ENCODE results near the gene BIRC2. TPM values are rescaled to one million over a fixed set of nuclear protein-coding genes. Genes with fewer than 3 reads are reported as not detected.
"Not testable (repeated sequence)": the region's sequence is repeated elsewhere in the genome, so short reads cannot be mapped to it uniquely, and the experiment has no call there.

Gene BIRC2
- total RNA-seq, 2 experiments from 2014 or later, result 26.6 to 26.9 TPM

DNA sequence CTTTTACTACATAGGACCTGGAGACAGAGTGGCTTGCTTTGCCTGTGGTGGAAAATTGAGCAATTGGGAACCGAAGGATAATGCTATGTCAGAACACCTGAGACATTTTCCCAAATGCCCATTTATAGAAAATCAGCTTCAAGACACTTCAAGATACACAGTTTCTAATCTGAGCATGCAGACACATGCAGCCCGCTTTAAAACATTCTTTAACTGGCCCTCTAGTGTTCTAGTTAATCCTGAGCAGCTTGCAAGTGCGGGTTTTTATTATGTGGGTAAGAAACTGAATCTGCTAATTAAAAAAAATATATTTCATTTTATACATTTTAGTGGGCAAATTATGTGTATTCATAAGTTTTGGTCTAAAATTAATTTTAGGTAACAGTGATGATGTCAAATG is 21.9 kb upstream of the BIRC2 start:
- H3K9me3 Mint-ChIP-seq, result no peaks in the 10 kb centered on the region
- CTCF ChIA-PET, result interaction anchor here (1.0 to 1.7 kb wide), 3 partner anchors 17 to 32 kb away, joined by 3 to 7 read pairs (median 4); no protein-coding TSS in a partner anchor
- H3K4me3 Mint-ChIP-seq, result no peak overlapping the region
- H3K36me3 Mint-ChIP-seq (ENCODE audit: low read depth), result peaks cover 64% of the 10 kb centered on the region
- H3K27ac Mint-ChIP-seq, result no peak overlapping the region
- peaks cover 48% of the 10 kb centered on the region for H3K4me1 Mint-ChIP-seq (ENCODE audit: low read depth)
- intact Hi-C loops (cut with micrococcal nuclease), result no loop called here
- no peak for DNase-seq
- no peaks in the 10 kb centered on the region for H3K27me3 Mint-ChIP-seq (ENCODE audit: low read depth)

DNA sequence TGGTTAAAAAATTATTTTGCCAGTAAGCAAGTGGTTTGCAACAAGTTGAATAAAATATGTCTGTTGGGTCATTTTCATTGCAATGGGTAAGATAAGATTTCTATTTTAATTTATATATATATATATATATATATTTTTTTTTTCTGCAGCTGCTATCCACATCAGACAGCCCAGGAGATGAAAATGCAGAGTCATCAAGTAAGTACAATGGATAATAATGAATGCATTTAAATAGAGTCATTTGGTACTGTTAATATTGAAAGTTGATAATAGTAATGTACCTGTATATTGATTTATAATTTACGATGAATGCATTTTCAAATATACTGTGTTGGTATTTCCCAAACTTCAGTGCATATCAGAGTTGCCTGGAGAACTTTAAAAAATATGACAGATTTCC is 18.3 kb upstream of the BIRC2 start:
- intact Hi-C loops (cut with micrococcal nuclease), result no loop called here
- H3K9me3 Mint-ChIP-seq, result no peaks in the 10 kb centered on the region
- no peak overlapping the region for H3K27ac Mint-ChIP-seq
- H3K27me3 Mint-ChIP-seq (ENCODE audit: low read depth), result no peaks in the 10 kb centered on the region
- H3K4me1 Mint-ChIP-seq (ENCODE audit: low read depth), result peaks cover 32% of the 10 kb centered on the region
- CTCF ChIA-PET, result interaction anchor here (1.3 kb wide), 1 partner anchor 16 kb away, joined by 4 read pairs; no protein-coding TSS in a partner anchor
- H3K36me3 Mint-ChIP-seq (ENCODE audit: low read depth), result peaks cover 63% of the 10 kb centered on the region
- no peak overlapping the region for H3K4me3 Mint-ChIP-seq
- DNase-seq, result no peak

DNA sequence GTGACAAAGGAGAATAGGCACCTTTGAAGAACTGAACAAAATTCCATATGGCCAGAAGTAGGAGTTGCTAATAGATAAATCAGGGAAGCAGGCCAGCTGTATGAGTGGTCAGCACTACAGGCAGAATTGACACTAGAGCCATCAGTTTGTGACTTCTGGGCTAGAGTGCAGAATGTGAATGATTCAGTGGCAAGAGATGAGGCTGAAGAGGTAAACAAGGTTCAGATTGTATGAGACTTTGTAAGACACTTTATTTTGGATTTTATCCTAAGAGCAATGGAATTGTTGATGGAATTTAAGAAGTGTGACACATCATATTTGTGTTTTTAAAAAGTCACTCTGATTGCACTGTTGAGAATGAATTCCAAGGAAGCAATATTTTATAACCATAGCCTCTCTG is 16.8 kb upstream of the BIRC2 start:
- peaks cover 22% of the 10 kb centered on the region for H3K4me1 Mint-ChIP-seq (ENCODE audit: low read depth)
- H3K27me3 Mint-ChIP-seq (ENCODE audit: low read depth), result no peaks in the 10 kb centered on the region
- CTCF ChIA-PET, result no interaction called here
- H3K36me3 Mint-ChIP-seq (ENCODE audit: low read depth), result peaks cover 54% of the 10 kb centered on the region
- intact Hi-C loops (cut with micrococcal nuclease), result loop anchor here (1.0 to 5.0 kb wide), 2 partner anchors 8 to 612 kb away; no protein-coding TSS in a partner anchor
- no peaks in the 10 kb centered on the region for H3K9me3 Mint-ChIP-seq
- no peak for DNase-seq
- no peak overlapping the region for H3K4me3 Mint-ChIP-seq
- H3K27ac Mint-ChIP-seq, result no peak overlapping the region

DNA sequence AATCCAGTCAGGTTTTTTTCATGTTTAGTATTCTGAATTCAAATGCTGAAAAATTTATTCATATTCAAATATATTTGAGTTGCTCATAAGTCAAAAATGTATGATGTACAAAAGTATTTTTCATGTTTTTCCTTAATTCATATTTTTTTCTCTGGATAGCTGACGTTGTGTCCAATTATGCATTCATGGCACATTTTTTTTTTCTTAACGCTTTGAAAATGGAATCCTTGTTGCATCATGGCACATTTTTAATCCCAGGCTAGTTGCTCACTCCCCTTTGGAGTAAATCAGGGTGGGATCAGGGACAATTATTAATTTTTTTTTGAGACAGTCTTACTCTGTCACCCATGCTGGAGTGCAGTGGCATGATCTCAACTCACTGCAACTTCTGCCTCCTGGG is 15.7 kb upstream of the BIRC2 start:
- intact Hi-C loops (cut with micrococcal nuclease), result loop anchor here (5.0 kb wide), 1 partner anchor 611 kb away; no protein-coding TSS in a partner anchor
- H3K27me3 Mint-ChIP-seq (ENCODE audit: low read depth), result no peaks in the 10 kb centered on the region
- H3K27ac Mint-ChIP-seq, result peak overlapping the region; percentile 68
- H3K9me3 Mint-ChIP-seq, result no peaks in the 10 kb centered on the region
- peaks cover 52% of the 10 kb centered on the region for H3K36me3 Mint-ChIP-seq (ENCODE audit: low read depth)
- CTCF ChIA-PET, result interaction anchor here (1.9 kb wide), 1 partner anchor 37 kb away, joined by 9 read pairs; no protein-coding TSS in a partner anchor
- H3K4me3 Mint-ChIP-seq, result no peak overlapping the region
- H3K4me1 Mint-ChIP-seq (ENCODE audit: low read depth), result peaks cover 17% of the 10 kb centered on the region
- DNase-seq, result no peak

DNA sequence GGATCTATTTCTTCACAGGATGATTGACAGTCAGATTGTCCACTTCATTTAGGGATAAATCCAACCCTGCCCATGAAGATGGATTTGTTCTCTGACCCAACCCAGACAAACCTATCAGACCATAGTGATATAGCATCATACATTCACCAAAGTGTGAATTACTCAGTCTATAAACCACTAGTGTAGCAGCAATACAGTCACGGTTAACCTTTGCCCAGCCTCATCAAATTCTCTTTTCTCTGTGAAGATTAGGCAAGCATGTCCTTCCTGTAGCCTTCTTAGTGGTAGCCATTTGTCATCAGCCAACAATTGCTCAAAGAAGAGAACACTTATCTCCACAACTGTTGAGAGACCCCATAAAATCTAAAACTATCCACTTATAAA is 14.4 kb upstream of the BIRC2 start:
- CTCF ChIA-PET, result interaction anchor here (1.9 to 3.0 kb wide), 2 partner anchors 10 to 38 kb away, joined by 9 to 15 read pairs; no protein-coding TSS in a partner anchor
- no peak overlapping the region for H3K4me3 Mint-ChIP-seq
- intact Hi-C loops (cut with micrococcal nuclease), result loop anchor here (5.0 kb wide), 1 partner anchor 610 kb away; no protein-coding TSS in a partner anchor

DNA sequence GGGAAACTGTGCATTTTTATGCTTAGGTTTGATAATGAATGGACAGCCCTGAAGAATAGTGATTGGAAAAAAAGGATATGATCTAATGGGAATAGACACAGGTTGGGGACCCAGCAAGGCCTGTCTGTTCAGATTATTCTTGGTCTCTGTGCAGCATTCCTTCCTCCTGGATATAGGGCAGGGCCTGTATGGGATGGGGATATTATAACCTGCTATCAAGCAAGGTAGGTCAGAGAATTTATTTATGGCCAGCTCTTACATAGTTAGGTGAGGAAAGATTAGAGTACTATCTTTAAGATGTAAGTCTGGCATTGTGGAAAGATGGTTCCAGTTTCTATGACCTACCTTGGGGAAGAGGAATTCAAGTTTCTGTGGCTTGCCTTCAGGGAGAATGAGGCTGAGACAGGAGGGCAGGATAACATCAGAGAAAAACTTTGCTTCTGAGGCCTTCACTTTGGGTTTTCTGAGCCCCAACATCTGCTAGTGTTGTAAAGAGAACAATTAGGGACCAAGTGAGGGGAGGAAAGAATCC is 8.5 kb upstream of the BIRC2 start:
- Mint-ChIP-seq H3K9me3 (no peaks in the 10 kb centered on the region), H3K27ac (peak overlapping the region; percentile 9), H3K4me3 (no peak overlapping the region), H3K27me3 (ENCODE audit: low read depth) (no peaks in the 10 kb centered on the region), H3K4me1 (ENCODE audit: low read depth) (peaks cover 30% of the 10 kb centered on the region), H3K36me3 (ENCODE audit: low read depth) (peaks cover 16% of the 10 kb centered on the region)
- no peak for DNase-seq
- CTCF ChIA-PET, result interaction anchor here (0.9 to 2.1 kb wide), 6 partner anchors 12 to 275 kb away, joined by 3 to 6 read pairs (median 4); no protein-coding TSS in a partner anchor
- intact Hi-C loops (cut with micrococcal nuclease), result no loop called here

More for the DNA sequence above, 14.4 kb upstream of the BIRC2 start:
- Mint-ChIP-seq H3K36me3 (ENCODE audit: low read depth) (peaks cover 49% of the 10 kb centered on the region), H3K9me3 (no peaks in the 10 kb centered on the region), H3K4me1 (ENCODE audit: low read depth) (peaks cover 12% of the 10 kb centered on the region), H3K27me3 (ENCODE audit: low read depth) (no peaks in the 10 kb centered on the region), H3K27ac (peak overlapping the region; percentile 68)
- DNase-seq, result no peak

DNA sequence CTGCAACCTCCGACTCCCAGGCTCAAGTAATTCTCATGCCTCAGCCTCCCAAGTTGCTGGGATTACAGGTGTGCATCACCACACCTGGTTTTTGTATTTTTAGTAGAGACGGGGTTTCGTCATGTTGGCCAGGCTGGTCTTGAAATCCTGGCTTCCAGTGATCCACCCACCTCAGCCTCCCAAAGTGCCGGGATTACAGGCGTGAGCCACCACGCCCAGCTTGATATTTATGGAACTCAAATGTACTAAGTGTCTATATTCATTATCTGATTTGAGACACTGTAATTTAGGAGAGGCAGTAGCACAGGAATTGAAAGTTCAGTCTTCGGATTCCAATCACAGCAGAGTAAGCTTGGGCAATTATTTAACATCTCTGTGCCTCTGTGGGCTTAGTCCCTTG is 5.7 kb upstream of the BIRC2 start:
- intact Hi-C loops (cut with micrococcal nuclease), result loop anchor here (1.0 kb wide), 6 partner anchors 47 to 325 kb away; no protein-coding TSS in a partner anchor
- H3K9me3 Mint-ChIP-seq; H3K27ac Mint-ChIP-seq; H3K4me3 Mint-ChIP-seq; H3K27me3 Mint-ChIP-seq (ENCODE audit: low read depth); DNase-seq: not testable (repeated sequence)
- Mint-ChIP-seq H3K36me3 (ENCODE audit: low read depth) (peaks cover 10% of the 10 kb centered on the region), H3K4me1 (ENCODE audit: low read depth) (peaks cover 44% of the 10 kb centered on the region)
- CTCF ChIA-PET, result interaction anchor here (0.6 to 5.0 kb wide), 46 partner anchors 8 to 682 kb away, joined by 3 to 50 read pairs (median 5); no protein-coding TSS in a partner anchor

DNA sequence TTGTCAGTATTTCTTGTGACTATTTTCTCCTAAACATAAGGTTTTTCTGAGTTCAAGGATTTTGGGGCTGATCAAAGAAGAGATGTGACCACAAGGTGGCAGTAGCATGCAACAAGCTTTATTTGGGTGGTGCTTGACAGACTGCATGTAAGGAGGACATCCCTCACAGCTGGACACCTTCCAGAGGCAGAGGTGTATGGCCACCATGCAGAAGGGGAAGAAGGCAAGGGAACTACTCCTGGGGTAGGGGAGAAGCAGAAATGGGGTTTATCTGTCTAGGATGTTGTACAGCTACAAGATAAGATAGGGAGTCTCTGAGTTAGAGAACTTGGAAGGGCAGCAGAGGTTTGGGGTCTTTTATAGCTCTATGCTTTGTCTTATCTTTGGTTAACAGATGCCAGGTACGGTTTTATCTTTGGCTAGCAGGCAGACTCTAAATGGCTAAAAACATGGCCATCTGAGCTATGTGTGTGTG is 5.1 kb upstream of the BIRC2 start:
- CTCF ChIA-PET, result interaction anchor here (0.6 to 5.0 kb wide), 56 partner anchors 9 to 455 kb away, joined by 3 to 50 read pairs (median 5); no protein-coding TSS in a partner anchor
- H3K4me3 Mint-ChIP-seq, result no peak overlapping the region
- H3K9me3 Mint-ChIP-seq, result no peaks in the 10 kb centered on the region
- H3K36me3 Mint-ChIP-seq (ENCODE audit: low read depth), result peaks cover 6% of the 10 kb centered on the region
- intact Hi-C loops (cut with micrococcal nuclease), result loop anchor here (1.0 kb wide), 6 partner anchors 48 to 324 kb away; no protein-coding TSS in a partner anchor
- H3K27me3 Mint-ChIP-seq (ENCODE audit: low read depth), result no peaks in the 10 kb centered on the region
- peak; percentile 90 for DNase-seq
- peaks cover 46% of the 10 kb centered on the region for H3K4me1 Mint-ChIP-seq (ENCODE audit: low read depth)
- H3K27ac Mint-ChIP-seq, result no peak overlapping the region

DNA sequence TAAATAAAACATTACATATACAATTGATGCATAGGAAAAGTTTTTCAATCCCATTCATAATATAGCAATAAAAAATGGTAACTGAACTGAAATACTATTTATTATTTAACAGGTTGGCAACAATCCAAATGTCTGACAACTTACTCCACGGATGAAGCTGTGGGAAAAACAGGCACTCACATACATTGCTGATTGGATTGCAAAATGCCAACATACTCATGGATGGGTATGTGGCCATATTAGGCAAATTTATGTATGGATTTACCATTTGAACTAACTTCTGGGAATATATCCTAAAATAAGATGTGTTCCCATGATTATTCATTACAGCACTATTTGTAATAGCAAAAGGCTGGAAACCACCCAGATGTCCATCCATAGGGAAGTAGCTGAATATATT is 3.2 kb upstream of the BIRC2 start:
- intact Hi-C loops (cut with micrococcal nuclease), result no loop called here
- CTCF ChIA-PET, result interaction anchor here (0.7 to 5.0 kb wide), 13 partner anchors 11 to 322 kb away, joined by 3 to 47 read pairs (median 4); no protein-coding TSS in a partner anchor
- H3K9me3 Mint-ChIP-seq, result no peaks in the 10 kb centered on the region
- DNase-seq, result no peak
- no peak overlapping the region for H3K27ac Mint-ChIP-seq
- H3K4me1 Mint-ChIP-seq (ENCODE audit: low read depth), result peaks cover 44% of the 10 kb centered on the region
- H3K27me3 Mint-ChIP-seq (ENCODE audit: low read depth), result no peaks in the 10 kb centered on the region
- no peak overlapping the region for H3K4me3 Mint-ChIP-seq
- H3K36me3 Mint-ChIP-seq (ENCODE audit: low read depth), result peaks cover 4% of the 10 kb centered on the region

DNA sequence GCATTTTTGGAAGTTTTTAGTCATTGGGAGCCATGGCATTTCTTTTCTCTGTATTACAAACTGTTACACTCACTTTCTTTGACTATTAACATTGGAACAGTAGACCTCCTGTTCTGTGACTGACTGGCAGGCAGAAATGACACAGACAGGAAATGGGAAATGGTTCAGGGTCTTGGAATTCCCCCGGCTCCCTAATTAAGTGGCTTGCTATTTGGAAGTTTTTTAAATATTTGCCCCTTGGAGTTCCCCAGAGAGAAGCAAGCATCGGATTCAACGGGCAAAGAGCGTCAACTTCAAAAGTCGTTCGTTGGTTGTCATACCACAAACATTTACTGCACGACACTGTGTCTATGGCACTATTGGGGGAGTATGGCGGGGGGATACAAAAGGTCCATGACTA is 1.1 kb upstream of the BIRC2 start:
- Mint-ChIP-seq H3K4me1 (ENCODE audit: low read depth) (peaks cover 42% of the 10 kb centered on the region), H3K36me3 (ENCODE audit: low read depth) (peaks cover 18% of the 10 kb centered on the region), H3K27ac (peak overlapping the region; percentile 99), H3K27me3 (ENCODE audit: low read depth) (no peaks in the 10 kb centered on the region), H3K9me3 (no peaks in the 10 kb centered on the region), H3K4me3 (peak overlapping the region; percentile 77)
- intact Hi-C loops (cut with micrococcal nuclease), result loop anchor here (1.0 kb wide), 5 partner anchors 43 to 320 kb away; no protein-coding TSS in a partner anchor
- CTCF ChIA-PET, result interaction anchor here (0.8 to 2.3 kb wide), 6 partner anchors 10 to 320 kb away, joined by 3 to 23 read pairs (median 5); no protein-coding TSS in a partner anchor
- peak; percentile 47 for DNase-seq

DNA sequence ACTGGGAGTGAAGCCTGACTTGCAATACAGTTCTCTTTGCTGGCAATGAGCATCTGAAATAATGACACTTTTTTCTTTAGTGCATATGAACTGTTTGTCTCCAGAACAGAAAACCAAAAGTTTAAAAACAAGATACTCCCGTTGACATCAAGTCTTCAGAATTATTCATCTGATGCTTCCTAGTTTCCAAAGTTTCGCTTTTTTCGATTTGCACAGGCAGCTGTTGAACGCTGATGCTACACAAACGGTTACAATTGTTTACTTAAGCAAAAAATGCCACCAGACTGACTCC is 612 bp upstream of the BIRC2 start:
- intact Hi-C loops (cut with micrococcal nuclease), result loop anchor here (1.0 kb wide), 5 partner anchors 43 to 320 kb away; no protein-coding TSS in a partner anchor
- CTCF ChIA-PET, result no interaction called here
- Mint-ChIP-seq H3K36me3 (ENCODE audit: low read depth) (peaks cover 22% of the 10 kb centered on the region), H3K27me3 (ENCODE audit: low read depth) (no peaks in the 10 kb centered on the region), H3K4me3 (peak overlapping the region; percentile 77), H3K27ac (peak overlapping the region; percentile 99), H3K9me3 (no peaks in the 10 kb centered on the region), H3K4me1 (ENCODE audit: low read depth) (peaks cover 44% of the 10 kb centered on the region)
- DNase-seq, result no peak

DNA sequence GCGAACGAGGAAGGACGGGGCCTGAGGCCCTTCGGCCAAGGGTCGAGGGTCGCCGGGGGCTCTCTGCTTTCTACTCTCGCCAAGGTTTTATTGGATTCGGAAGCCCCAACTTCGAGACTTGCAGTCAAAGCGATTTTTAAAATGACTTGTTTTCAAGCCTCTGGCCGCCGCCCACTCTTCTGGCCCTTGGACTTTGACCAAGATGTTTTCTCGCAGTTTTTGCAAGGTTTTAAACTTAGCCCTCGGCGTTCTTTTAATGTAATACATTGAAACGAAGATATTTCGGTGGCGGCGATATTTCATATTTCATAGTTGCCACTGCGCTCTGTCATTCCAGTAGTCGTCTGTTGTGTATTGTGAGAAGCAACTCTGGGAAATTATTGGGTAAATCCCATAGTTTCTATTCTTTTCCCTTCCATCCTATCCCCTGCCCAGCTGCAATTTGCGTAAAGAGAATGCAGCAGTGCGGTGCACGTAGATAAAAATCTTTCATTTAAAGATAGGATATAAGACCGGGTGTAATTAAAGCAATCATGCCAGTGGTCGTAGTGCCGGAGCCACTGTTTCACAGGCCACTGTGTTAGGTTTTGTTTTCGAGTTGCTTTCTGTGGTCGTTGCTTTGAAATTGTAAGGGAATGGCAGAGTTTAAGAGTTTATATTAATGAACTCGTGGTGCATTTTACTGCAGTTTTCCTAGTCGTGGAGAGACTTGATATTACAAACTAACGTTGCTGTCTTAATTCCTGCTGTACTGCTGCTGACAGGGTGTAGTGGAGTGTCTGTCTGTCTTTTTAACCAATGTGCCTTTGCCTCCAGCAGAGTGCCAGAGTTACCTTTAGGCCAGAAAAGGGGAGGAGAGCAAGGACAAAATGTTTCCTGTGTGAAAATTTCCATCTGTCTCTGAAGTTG is 702 bp downstream of the BIRC2 start:
- peak overlapping the region; percentile 77 for H3K4me3 Mint-ChIP-seq
- CTCF ChIA-PET, result interaction anchor here (1.1 to 3.2 kb wide), 7 partner anchors 12 to 319 kb away, joined by 3 to 18 read pairs (median 7); no protein-coding TSS in a partner anchor
- H3K27me3 Mint-ChIP-seq (ENCODE audit: low read depth), result no peaks in the 10 kb centered on the region
- H3K9me3 Mint-ChIP-seq, result no peaks in the 10 kb centered on the region
- H3K4me1 Mint-ChIP-seq (ENCODE audit: low read depth), result peaks cover 43% of the 10 kb centered on the region
- peaks cover 27% of the 10 kb centered on the region for H3K36me3 Mint-ChIP-seq (ENCODE audit: low read depth)
- DNase-seq, result peak; percentile 40
- H3K27ac Mint-ChIP-seq, result peak overlapping the region; percentile 99
- intact Hi-C loops (cut with micrococcal nuclease), result loop anchor here (1.0 kb wide), 9 partner anchors 14 to 432 kb away; partner anchors contain the start of genes BIRC3, CEP126 and TMEM123

Measured in activated naive CD4-positive, alpha-beta T cell treated with anti-CD3 and anti-CD28 coated beads for 36 hours (primary cell).